ENCODE measurements around the gene D2HGDH.
"Not testable (repeated sequence)": the region's sequence is repeated elsewhere in the genome, so short reads cannot be mapped to it uniquely, and the experiment has no call there.

D2HGDH gene

DNA sequence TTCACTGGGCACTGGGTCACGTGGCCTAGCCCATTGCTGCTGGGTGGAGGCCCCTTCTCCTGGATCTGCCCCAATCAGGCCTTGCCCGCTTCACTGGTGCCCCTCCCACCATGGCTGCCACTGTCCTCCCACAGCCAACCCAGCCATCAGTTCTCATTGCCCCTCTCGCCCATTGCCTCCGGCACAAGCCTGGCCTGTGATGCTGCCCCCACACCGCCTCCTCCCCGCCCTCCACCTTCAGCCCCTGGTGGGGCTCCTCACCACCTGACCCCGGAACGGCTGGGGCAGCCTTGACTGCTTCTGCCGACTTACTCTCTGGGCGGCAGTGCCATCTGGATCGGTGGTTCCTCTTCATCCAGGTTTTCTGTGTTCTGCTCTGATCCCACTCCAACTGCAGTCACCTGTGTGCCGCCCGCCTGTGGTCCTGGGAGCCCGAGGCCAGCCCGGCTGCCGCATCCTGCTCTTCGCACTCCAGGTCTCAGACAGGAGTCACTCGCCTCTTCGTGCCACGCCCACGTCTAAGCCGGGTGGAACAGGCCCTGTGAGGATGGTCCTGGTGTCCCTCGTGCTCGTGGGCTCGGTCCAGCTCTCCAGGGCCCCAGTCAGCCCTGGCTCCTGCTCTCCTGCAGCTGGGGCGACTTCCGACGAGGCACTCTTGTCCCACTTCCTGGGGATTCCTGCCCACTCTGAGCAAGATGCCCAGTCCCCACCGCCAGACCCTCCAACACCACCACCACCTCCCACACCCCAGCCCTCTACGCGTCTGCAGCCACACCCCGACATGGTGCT lies 14.2 kb downstream of the D2HGDH start:
- no peak for DNase-seq (ENCODE audit: low read depth in 2 of 2)

DNA sequence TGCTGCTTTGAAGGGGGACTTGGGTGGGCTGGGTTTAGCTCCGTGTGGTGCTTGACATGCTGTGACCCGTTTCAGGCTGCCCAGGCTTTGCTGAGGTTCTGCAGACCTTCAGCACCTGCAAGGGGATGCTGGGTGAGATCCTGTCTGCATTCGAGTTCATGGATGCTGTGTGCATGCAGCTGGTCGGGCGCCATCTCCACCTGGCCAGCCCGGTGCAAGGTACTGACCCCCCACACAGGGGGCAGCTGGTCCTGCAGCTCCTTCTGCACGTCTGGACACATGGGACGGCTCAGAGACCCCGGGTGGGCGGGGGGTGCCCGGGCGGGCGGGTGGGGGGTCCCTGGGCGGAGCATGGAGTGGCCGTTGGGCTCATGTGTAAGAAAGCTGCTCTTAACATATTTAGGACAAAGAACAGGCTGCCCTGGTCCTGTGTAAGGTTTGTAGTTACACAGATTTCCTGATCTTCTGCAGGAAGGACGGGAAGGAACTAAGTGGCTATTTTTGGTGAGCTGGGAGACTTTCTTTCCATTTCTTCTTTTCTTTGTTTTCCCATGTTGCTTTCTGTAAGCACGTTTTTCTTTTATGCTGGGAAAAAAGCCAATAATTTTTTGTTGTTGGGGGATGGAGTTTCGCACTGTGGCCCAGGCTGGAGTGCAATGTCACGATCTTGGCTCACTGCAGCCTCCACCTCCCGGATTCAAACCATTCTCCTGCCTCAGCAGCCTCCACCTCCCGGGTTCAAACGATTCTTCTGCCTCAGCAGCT lies 15.8 kb downstream of the D2HGDH start:
- DNase-seq (ENCODE audit: low read depth in 2 of 2): no peak

DNA sequence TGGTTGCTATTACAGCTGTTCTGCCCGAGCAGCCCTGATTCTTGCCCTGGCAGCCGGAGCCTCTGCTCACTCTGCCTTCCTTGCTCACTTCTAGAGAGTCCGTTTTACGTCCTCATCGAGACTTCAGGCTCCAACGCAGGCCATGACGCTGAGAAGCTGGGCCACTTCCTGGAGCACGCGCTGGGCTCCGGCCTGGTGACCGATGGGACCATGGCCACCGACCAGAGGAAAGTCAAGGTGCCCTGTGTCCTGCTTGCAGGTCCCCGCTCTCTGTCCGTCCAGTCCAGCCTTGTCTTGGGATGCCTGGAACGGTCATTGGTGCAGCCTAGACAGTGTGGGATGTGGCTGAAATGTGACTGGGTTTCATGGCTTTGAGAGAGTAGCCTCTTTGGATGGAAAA lies 16.7 kb downstream of the D2HGDH start:
- no peak for DNase-seq (ENCODE audit: low read depth in 2 of 2)

DNA sequence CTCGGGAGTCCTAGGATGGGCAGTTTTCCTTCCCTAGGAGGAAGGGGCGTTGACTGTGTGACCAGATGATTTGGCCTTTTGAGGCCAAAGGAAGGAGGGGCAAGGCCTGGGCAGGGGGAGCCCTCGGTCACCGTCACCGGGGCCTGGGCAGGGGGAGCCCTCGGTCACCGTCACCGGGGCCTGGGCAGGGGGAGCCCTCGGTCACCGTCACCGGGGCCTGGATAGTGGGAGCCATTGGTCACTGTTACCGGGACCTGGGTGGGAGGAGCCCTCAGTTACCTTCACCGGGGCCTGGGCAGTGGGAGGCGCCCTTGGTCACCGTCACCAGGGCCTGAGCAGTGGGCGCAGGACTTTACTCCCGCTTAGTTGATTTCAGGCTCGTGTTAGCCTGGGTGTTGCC lies 17.3 kb downstream of the D2HGDH start:
- DNase-seq (ENCODE audit: low read depth in 2 of 2): no peak

DNA sequence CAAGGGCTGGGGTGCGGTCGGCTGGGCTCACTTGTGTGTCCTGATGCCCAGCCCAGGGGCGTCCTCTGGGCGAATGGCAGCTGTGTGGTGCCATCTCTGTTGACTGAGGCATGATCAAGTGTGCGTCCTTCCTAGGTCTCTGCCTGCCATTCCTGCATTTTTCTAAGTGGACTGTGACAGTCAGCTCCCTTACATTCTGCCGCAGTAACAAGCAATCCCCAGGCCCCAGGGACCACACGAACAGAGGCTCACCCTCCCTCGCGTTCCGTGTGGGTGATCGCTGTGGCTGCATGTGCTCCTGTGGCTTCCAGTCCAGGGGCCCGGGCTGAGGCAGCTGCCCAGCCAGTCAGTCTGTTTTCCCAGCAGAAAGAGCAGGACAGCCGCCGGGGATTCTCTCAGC lies 17.8 kb downstream of the D2HGDH start:
- DNase-seq (ENCODE audit: low read depth in 2 of 2): no peak

DNA sequence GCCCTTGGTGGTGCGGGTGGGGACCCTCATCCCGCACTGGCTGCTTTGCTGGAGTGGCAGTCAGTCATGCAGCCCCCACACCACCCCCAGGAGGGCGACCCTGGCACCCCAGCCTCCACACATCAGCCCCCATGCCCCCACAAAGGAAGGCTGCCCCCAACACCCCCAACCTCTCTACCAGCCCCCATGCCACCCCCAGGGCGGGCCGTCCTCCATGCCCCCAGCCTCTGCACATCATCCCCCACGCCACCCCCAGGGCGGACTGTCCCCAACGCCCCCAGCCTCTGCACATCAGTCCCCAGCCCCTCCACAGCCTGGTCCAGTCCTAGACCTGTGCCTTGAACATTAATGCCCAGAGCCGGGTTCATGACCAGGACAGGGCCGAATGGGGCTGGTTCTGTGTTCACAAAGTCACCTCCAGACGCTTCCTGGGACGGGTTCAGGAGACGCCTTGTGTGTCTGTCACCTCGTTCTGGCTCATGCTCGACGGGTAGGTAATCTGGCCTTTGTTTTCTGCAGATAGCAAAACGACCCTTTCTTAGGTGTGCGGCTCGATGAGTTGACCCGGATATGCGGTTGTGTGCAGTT lies 18.4 kb downstream of the D2HGDH start:
- DNase-seq (ENCODE audit: low read depth in 2 of 2): no peak

DNA sequence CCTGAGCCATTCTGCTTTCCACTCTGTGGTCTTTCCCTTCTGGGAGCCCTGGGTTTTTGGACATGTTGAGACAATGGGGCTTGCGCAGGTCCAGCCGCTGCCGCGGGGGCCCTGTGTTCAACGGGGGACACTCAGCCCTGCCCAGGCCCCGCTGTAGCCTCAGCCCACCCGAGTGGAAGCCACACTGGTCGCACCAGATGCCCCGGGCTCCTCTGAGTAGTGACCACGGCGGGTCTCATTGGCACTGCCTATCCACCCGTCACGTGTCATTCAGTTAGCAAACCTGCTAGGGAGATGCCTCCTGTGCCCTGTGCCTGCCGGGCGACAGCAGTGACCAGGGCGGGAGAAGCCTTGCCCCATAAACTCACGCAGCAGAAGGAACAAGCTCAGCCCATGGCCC lies 19.1 kb downstream of the D2HGDH start:
- no peak for DNase-seq (ENCODE audit: low read depth in 2 of 2)

DNA sequence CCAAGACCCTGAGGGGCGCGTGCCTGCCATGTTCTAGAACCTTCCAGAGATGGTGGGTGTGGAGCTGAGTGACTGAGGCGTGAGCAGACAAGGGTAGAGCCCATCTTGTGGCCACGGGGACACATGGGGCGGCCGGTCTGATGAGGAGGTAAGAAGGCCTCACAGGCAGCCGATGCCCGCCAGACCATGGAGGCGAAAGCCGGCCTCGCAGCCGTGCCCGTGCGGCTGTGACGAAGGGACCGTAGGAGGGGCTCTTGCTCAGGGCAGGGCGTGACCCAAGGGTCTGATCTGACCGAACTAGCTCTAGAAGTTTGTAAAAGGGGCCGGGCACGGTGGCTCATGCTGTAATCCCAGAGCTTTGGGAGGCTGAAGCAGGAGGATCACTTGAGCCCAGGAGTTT lies 19.6 kb downstream of the D2HGDH start:
- DNase-seq (ENCODE audit: low read depth in 2 of 2): no peak

DNA sequence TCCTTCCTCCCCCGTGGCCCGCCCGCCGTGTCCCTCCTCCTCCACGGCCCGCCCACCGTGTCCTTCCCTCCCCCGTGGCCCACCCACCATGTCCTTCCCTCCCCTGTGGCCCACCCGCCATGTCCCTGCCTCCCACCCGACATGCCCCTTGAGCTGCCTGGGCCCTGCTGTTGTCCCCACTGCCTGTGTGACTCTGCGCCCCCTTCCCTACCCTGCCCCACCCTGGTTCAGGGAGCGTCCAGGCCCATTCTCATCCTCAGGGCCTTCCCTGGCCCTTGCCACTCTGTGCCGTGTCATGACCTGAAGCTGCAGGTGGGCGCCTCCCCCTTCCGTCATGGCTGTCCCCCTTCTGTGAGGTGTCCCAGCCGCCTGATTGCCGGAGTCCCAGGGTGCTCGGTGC lies 20.7 kb downstream of the D2HGDH start:
- DNase-seq (ENCODE audit: low read depth in 2 of 2): no peak

DNA sequence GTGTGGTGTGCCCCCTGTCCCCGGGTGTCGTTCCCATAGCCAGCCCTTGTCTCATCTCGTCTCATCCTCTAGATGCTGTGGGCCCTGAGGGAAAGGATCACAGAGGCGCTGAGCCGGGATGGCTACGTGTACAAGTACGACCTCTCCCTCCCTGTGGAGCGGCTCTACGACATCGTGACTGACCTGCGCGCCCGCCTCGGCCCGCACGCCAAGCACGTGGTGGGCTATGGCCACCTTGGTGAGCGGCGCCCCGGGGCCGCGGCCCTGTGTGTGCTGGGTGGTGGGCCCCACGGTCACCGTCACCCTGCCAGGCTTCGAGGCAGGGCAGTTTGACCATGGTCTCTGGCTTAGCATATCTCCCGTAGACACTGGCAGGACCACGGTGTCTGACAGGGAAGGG lies 21.3 kb downstream of the D2HGDH start:
- DNase-seq (ENCODE audit: low read depth in 2 of 2): no peak

DNA sequence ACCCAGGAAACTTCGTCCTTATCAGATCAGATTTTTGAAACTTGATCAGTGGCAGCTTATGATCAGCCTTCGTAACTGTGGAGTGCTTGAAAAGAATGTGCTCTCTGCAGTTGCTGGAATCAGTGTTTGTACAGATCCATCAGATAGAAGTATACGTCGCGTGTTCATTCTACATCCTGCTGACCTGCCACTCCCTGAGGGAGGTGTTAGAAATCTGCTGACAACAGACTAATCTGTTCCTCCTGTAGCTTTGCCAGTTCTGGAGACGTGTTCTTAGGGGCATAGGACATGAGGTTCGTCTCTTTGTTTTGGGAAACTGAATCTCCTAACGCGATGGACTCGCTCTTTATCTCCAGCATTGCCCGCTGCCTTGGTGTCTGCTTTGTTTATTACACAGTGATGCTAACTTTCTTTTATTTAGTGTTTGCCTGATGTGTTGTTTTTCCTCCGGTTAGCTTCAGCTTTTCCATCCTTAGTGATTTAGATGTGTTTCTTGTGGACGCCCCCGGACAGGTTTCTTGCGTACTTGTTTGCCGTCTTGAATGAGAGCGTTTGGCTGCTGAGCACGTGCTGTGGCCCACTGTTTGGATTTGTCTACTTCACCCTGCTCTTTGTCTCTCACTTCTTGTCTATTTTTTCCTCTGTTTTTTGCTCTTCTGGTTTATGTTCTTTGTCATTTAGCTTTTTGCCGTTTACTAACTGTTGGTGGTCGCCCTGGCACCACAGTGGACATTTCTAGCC lies 24.8 kb downstream of the D2HGDH start:
- DNase-seq (ENCODE audit: low read depth in 2 of 2): no peak

DNA sequence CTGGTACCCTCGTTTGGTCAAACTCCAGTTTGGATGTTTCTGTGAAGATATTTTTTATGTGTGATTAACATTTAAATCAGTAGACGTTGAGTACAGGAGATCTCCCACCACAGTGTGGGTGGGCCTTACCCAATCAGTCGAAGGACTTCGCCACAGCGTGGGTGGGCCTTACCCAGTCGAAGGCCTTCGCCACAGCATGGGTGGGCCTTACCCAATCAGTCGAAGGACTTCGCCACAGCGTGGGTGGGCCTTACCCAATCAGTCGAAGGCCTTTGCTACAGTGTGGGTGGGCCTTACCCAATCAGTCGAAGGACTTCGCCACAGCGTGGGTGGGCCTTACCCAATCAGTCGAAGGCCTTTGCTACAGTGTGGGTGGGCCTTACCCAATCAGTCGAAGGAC lies 25.5 kb downstream of the D2HGDH start:
- DNase-seq (ENCODE audit: low read depth in 2 of 2): not testable (repeated sequence)

DNA sequence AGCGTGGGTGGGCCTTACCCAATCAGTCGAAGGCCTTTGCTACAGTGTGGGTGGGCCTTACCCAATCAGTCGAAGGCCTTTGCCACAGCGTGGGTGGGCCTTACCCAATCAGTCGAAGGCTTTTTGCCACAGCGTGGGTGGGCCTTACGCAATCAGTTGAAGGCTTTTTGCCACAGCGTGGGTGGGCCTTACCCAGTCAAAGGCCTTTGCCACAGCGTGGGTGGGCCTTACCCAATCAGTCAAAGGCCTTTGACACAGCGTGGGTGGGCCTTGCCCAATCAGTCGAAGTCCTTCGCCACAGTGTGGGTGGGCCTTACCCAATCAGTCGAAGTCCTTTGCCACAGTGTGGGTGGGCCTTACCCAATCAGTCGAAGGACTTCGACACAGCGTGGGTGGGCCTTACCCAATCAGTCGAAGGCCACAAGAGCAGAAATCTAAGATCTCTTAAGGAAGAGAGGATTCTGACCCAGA lies 25.9 kb downstream of the D2HGDH start:
- DNase-seq (ENCODE audit: low read depth in 2 of 2): no peak

DNA sequence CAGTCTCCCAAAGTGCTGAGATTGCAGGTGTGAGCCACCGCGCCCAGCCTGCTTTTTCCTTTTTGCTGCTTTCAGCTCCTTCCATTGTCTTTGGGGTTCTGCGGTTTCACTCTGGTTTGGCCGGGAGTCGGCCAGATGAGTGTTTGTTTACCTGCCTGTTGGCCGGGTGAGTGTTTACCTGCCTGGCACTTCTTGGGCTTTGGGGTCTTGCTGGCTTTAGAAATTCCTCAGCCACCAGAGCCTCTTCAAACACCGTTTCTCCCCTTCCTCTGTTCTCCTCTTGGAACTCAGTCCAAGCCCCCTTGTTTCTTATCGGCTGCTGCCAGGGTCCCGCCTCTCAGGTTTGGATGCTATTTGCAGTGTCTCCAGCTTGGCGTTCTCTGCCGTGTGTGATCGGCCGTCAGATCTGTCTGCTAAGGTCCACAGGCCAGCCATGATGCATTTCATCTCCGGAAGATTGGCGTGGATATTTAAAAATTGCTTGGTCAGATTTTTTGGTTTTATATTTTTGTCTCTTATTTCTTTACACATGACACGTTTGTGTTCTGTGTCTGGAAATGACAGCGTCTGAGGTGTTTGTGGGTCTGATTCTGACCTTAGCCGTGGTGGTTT lies 28.0 kb downstream of the D2HGDH start:
- no peak for DNase-seq (ENCODE audit: low read depth in 2 of 2)

DNA sequence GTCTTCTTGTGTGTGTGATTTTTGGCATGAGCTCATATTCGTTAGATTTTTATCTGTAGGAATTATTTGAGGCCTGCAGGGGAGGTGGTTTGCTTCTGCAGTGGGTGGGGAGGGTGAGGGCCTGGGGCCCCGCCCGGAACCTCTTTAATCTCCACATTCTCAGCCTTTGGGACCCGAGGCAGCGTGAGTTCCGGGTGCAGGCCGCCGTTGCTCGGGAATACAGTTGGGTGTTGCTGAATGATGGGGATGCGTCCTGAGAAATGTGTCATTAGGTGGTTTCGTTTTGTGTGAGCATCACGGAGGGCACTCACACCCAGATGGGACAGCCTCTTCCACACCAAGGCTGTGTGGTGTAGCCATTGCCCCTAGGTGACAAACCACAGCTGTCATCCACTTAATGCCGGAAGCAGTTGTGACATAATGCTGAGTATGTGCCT lies 28.5 kb downstream of the D2HGDH start:
- DNase-seq (ENCODE audit: low read depth in 2 of 2): peak in 1 of 2 donors; percentile 22

DNA sequence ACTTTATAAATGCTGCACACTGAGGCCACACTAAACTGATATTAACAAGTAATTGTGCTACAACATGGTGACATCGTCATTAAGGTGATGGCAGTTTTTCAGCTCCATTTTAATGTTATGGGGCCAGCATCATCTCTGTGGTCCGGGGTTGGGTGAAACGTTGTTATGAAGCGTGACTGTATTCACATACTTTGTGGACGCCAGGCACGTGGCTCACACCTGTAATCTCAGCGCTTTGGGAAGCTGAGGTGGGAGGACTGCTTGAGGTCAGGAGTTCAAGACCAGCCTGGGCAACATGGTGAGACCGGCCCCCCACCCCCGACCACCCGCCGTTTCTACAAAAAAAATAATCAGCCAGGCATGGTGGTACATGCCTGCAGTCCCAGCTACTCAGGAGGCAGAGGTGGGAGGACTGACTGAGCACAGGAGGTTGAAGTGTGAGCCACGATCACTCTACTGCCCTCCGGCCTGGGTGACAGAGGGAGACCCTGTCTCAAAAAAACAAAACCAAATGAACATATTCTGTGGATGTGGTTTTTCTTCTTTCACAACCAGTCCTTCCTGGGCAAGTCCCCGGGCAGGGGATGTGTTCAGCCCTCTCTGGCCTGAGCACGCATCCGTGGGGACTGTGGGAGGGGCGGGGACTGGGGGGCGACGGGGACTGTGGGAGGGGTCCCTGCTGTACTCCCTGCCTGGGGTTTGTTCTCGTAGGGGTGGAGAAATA lies 29.3 kb downstream of the D2HGDH start:
- no peak for DNase-seq (ENCODE audit: low read depth in 2 of 2)

DNA sequence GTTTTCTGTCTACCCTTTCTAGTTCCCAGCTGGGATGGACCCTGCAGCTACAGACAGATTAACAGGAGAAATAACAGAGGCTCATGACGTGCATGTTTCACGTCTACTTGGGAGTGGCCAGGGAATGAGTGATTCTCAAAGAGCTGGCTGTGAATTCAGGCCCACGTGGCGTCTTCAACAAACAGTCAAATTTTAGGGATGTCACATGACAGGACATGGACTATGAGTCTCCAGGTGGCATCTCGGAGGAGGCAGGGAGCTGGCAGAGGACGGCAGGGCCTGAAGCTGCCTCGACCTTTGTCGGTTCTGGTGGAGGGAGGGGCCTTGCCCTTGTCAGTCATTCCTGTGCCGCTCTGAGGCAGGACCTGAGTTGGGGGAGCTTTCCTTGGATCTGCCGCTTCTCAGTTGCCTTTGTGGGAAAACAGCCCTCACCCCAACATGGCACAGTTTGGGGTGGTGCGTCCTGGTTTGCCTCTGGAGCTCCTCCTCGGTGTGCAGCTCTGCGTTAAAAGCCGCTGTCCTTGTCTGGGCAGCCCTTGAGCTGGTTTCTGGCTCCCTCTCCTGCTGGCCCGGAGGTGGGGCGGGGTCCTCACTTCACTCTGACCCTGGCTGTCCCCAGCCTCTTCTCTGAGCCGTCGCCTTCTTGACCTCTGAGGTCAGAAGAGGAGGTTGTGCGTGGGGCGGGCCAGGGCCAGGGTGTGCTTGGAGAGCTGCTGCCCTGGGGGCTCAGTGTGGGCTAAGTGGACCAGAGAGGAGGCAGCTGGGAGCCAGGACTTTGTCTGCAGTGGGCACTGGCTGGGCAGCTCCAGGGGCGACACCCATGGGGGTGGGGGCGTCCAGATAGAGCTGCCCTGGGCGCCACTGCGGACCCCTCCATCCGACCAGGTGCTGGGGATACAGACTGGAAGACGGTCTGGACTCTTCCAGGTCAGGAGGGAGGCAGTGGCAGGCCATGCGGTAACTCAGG lies 30.1 kb downstream of the D2HGDH start:
- no peak for DNase-seq (ENCODE audit: low read depth in 2 of 2)

DNA sequence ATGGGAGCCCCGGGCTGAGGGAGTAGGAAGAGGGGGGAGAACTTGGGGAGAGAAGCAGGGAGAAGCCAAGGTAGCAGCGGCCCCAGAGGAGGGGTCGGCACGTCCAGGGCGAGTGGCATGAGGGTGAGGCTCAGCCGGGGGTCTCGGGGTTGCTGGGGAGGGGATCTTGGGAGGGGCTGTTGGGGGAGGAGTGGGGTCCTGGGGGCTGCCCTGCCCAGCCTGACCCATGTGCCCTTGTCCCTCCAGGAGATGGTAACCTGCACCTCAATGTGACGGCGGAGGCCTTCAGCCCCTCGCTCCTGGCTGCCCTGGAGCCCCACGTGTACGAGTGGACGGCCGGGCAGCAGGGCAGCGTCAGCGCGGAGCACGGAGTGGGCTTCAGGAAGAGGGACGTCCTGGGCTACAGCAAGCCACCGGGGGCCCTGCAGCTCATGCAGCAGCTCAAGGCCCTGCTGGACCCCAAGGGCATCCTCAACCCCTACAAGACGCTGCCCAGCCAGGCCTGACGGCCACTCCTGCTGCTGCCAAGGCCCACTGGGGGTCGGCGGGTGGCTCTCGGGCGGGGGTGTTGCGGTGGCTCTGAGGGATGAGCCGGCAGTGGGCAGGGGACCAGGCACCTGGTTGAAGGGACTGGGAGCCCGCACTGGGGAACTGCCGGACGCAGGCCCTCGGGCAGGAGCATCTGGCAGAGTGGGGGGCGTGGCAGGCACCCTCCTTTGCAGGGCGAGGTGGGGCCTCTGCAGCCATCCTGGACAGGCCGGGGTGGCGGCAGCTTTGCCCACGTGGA lies 33.2 kb downstream of the D2HGDH start:
- DNase-seq (ENCODE audit: low read depth in 2 of 2): no peak

DNA sequence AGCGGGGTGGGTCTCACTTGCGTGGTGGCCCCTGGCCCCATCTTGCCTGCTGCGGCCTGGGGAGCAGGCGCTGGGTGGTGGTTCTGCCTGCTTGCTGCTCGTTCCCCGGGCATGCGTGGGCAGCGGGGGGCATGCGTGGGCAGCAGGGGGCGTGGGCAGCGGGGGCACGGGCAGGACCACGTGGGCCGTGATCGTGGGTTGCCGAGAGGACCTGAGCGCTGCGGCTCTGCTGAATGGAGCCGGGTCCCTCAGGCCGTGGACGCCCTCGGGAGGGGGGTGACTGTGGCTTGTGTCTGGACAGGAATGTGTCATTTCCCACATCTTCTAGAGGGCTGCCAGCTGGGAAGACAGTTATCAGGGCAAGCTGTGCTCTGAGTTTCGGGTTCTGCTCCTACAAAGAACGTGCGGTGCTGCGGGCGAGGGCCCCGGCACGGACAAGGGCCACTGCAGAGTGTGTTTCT lies 33.9 kb downstream of the D2HGDH start:
- DNase-seq (ENCODE audit: low read depth in 2 of 2): no peak

Measured in activated CD4-positive, alpha-beta T cell treated with anti-CD3 and anti-CD28 coated beads for 24 hours (primary cell).